Measurements from ENCODE around the gene PDE5A.

Gene PDE5A

DNA sequence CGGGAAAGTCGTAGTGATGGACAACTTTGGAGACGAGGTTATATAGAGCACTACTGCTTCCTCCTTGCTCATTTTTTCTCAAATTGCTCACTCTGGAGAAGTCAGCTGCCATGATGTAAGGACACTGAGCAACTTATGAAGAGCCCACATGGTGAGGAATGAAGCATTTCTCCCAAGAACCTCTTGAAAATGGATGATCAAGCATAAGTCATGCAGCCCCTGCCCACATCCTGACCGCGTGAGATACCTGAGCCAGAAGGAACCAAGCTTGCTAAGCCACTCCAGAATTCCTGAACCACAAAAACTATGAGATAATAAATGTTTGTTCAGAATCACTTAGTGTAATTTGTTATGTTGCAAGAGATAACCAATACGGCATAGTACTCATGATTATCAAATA lies 42.8 kb downstream of the PDE5A start:
- Histone ChIP-seq H3K36me3 (ENCODE audit: low read length) (no peaks in the 10 kb centered on the region), H2AFZ (ENCODE audit: low read depth, low read length, severe bottlenecking) (no peak overlapping the region), H4K20me1 (ENCODE audit: low read depth, low read length) (no peaks in the 10 kb centered on the region), H3K4me3 (ENCODE audit: insufficient read depth, low read length, poor library complexity, severe bottlenecking) (no peak overlapping the region), H3K9ac (ENCODE audit: low read length) (no peak overlapping the region), H3K27ac (ENCODE audit: low read depth, low read length) (no peak overlapping the region), H3K4me2 (ENCODE audit: low read depth, low read length, poor library complexity, severe bottlenecking) (no peak overlapping the region), H3F3A (ENCODE audit: insufficient read depth) (no peaks in the 10 kb centered on the region), H3K9me2 (replicated peaks; ENCODE audit: insufficient read depth, low read length) (no peaks in the 10 kb centered on the region), H3K9me3 (ENCODE audit: insufficient read depth, low read length) (no peaks in the 10 kb centered on the region), H3K27me3 (ENCODE audit: low read length) (no peaks in the 10 kb centered on the region), H3K79me2 (ENCODE audit: insufficient read depth, low read length) (no peaks in the 10 kb centered on the region)
- TF ChIP-seq, protein P1, sequence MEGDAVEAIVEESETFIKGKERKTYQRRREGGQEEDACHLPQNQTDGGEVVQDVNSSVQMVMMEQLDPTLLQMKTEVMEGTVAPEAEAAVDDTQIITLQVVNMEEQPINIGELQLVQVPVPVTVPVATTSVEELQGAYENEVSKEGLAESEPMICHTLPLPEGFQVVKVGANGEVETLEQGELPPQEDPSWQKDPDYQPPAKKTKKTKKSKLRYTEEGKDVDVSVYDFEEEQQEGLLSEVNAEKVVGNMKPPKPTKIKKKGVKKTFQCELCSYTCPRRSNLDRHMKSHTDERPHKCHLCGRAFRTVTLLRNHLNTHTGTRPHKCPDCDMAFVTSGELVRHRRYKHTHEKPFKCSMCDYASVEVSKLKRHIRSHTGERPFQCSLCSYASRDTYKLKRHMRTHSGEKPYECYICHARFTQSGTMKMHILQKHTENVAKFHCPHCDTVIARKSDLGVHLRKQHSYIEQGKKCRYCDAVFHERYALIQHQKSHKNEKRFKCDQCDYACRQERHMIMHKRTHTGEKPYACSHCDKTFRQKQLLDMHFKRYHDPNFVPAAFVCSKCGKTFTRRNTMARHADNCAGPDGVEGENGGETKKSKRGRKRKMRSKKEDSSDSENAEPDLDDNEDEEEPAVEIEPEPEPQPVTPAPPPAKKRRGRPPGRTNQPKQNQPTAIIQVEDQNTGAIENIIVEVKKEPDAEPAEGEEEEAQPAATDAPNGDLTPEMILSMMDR (IDR thresholded peaks at IDR 0.05; ENCODE audit: insufficient read depth, low read length, poor library complexity, severe bottlenecking), result no peak
- TF ChIP-seq EZH2phosphoT487 (conservative IDR thresholded peaks at IDR 0.05; ENCODE audit: low read length), result no peak

DNA sequence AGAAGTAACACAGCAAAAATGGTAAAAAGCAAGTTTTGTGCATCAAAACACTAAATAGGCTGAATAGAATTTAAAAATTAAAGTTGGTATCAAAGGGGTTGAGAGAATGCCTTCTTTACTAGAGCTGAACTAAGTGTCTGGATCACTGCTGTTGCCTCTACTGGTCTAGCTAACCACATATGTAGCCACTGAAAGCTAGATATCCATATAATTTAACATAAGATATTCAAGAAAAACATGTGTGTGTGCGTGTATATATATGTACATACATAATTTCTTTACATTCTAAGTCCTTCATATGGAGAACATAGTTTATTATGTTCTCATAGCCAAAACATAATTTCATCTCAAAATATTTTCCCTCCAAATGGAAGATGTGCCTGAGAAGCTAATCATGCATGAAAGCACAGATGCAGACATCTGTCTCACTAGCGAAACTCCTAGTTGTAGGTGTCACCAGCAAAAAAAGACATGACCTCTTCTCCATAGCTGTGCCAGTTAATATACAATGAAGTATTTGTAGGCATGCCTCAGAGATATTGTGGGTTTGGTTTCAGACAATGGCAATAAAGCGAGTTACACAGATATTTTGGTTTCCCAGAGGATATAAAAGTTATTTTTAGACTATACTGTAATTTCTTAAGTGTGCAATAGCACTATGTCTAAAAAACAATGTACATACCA lies 47.3 kb downstream of the PDE5A start:
- Histone ChIP-seq H3K9ac (ENCODE audit: low read length) (no peak overlapping the region), H3K27me3 (ENCODE audit: low read length) (no peaks in the 10 kb centered on the region), H3F3A (ENCODE audit: insufficient read depth) (no peaks in the 10 kb centered on the region), H3K9me3 (ENCODE audit: insufficient read depth, low read length) (no peaks in the 10 kb centered on the region), H3K4me2 (ENCODE audit: low read depth, low read length, poor library complexity, severe bottlenecking) (no peak overlapping the region), H3K79me2 (ENCODE audit: insufficient read depth, low read length) (no peaks in the 10 kb centered on the region), H4K20me1 (ENCODE audit: low read depth, low read length) (no peaks in the 10 kb centered on the region), H2AFZ (ENCODE audit: low read depth, low read length, severe bottlenecking) (no peak overlapping the region), H3K4me3 (ENCODE audit: insufficient read depth, low read length, poor library complexity, severe bottlenecking) (no peak overlapping the region), H3K36me3 (ENCODE audit: low read length) (no peaks in the 10 kb centered on the region), H3K9me2 (replicated peaks; ENCODE audit: insufficient read depth, low read length) (no peaks in the 10 kb centered on the region), H3K27ac (ENCODE audit: low read depth, low read length) (no peak overlapping the region)
- TF ChIP-seq EZH2phosphoT487 (conservative IDR thresholded peaks at IDR 0.05; ENCODE audit: low read length), result no peak
- TF ChIP-seq, protein P1 (IDR thresholded peaks at IDR 0.05; ENCODE audit: insufficient read depth, low read length, poor library complexity, severe bottlenecking), result no peak

DNA sequence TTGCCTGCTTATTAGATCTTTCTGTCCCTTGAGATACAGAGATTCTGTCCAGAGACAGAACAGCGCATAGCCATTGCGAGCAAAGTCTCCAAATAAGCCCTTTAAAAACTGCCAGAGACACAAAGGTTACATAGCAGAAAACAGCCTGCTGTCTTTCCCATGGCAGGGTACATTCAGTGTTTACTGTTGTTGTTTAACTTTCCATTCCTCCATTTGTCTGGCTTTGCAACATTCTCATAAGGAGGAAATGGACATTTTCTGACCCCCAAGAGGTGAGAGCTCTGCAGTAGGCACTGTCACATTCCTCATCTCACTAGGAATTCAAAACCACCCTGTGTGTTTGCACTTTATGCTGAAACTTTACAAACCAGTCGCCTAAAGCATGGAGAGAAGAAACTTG lies 48.3 kb downstream of the PDE5A start:
- no peak overlapping the region for H3K4me2 ChIP-seq (ENCODE audit: low read depth, low read length, poor library complexity, severe bottlenecking)
- no peak for TF ChIP-seq EZH2phosphoT487 (conservative IDR thresholded peaks at IDR 0.05; ENCODE audit: low read length)
- TF ChIP-seq, protein P1 (IDR thresholded peaks at IDR 0.05; ENCODE audit: insufficient read depth, low read length, poor library complexity, severe bottlenecking), result no peak
- H3K36me3 ChIP-seq (ENCODE audit: low read length), result no peaks in the 10 kb centered on the region
- H3K79me2 ChIP-seq (ENCODE audit: insufficient read depth, low read length), result no peaks in the 10 kb centered on the region
- no peaks in the 10 kb centered on the region for H3K27me3 ChIP-seq (ENCODE audit: low read length)
- H3K9me2 ChIP-seq (replicated peaks; ENCODE audit: insufficient read depth, low read length), result no peaks in the 10 kb centered on the region
- no peaks in the 10 kb centered on the region for H3F3A ChIP-seq (ENCODE audit: insufficient read depth)
- no peak overlapping the region for H3K9ac ChIP-seq (ENCODE audit: low read length)
- H2AFZ ChIP-seq (ENCODE audit: low read depth, low read length, severe bottlenecking), result no peak overlapping the region
- H3K4me3 ChIP-seq (ENCODE audit: insufficient read depth, low read length, poor library complexity, severe bottlenecking), result no peak overlapping the region
- H4K20me1 ChIP-seq (ENCODE audit: low read depth, low read length), result no peaks in the 10 kb centered on the region
- no peaks in the 10 kb centered on the region for H3K9me3 ChIP-seq (ENCODE audit: insufficient read depth, low read length)
- H3K27ac ChIP-seq (ENCODE audit: low read depth, low read length), result no peak overlapping the region
